Suprapubic skin (tissue), 4 donors: ENCODE measurements around the gene TNFAIP3. TPM values are rescaled to one million over a fixed set of nuclear protein-coding genes. Genes with fewer than 3 reads are reported as not detected.

Experiments used
- DNase-seq, 2 donors: peaks; one replicate each; pipeline ENCODE4 v3.0.0-alpha.2; 2019; ENCODE audit warnings: low spot score in 2 of 2
- H3K27ac ChIP-seq: fragments of 200-600 bp; sonication (generic); one replicate; pipeline ENCODE4 v1.5.1; 2019
- H3K27me3 ChIP-seq: fragments of 200-600 bp; sonication (generic); one replicate; pipeline ENCODE4 v1.5.1; 2019
- H3K36me3 ChIP-seq: fragments of 200-600 bp; sonication (generic); one replicate; pipeline ENCODE4 v1.5.1; 2019
- H3K4me1 ChIP-seq: fragments of 200-600 bp; sonication (generic); one replicate; pipeline ENCODE4 v1.5.1; 2019
- H3K4me3 ChIP-seq: fragments of 200-600 bp; sonication (generic); one replicate; pipeline ENCODE4 v1.5.1; 2019; ENCODE audit warnings: mild to moderate bottlenecking
- H3K9me3 ChIP-seq: fragments of 200-600 bp; sonication (generic); one replicate; pipeline ENCODE4 v1.5.1; 2019
- EP300 ChIP-seq: sonication (generic); formaldehyde crosslinking; IDR thresholded peaks from one replicate; pipeline ENCODE4 v1.6.1; 2017; ENCODE audit warnings: antibody characterized with exemption
- POLR2A ChIP-seq, 2 donors: fragments of 450-650 bp; IDR thresholded peaks; one replicate each; pipeline ENCODE4 v1.6.1; 2017; ENCODE audit warnings: antibody characterized with exemption in 2 of 2, mild to moderate bottlenecking in 2 of 2, moderate library complexity in 2 of 2
- POLR2AphosphoS5 ChIP-seq, 3 donors: sonication (generic); formaldehyde crosslinking; IDR thresholded peaks; one replicate each; pipeline ENCODE4 v1.6.1; 2017; ENCODE audit warnings: antibody characterized with exemption in 3 of 3
- WGBS: methylation state at CpG from one replicate; pipeline ENCODE4 v1.1.5; 2018; 5-methylcytosine and 5-hydroxymethylcytosine counted together
- total RNA-seq, 4 donors: library from RNA; depleted of rRNA; stranded (reverse); fragments of >200 nt; gene quantifications; one replicate each; pipeline ENCODE4 v1.1.0, GENCODE V29; 2016
- TF ChIP-seq, protein P1 (sequence below), 2 donors: fragments of 200-600 bp in 1 of 2; fragments of 450-650 bp in 1 of 2; sonication (generic) in 1 of 2; IDR thresholded peaks; one replicate each; pipeline ENCODE4 v1.5.1; 2016 to 2019; ENCODE audit warnings: antibody characterized with exemption in 2 of 2, mild to moderate bottlenecking in 1 of 2, moderate library complexity in 1 of 2

Gene TNFAIP3
- total RNA-seq, 4 donors from 2014 or later: 64.1 to 146 (median 111) TPM

DNA sequence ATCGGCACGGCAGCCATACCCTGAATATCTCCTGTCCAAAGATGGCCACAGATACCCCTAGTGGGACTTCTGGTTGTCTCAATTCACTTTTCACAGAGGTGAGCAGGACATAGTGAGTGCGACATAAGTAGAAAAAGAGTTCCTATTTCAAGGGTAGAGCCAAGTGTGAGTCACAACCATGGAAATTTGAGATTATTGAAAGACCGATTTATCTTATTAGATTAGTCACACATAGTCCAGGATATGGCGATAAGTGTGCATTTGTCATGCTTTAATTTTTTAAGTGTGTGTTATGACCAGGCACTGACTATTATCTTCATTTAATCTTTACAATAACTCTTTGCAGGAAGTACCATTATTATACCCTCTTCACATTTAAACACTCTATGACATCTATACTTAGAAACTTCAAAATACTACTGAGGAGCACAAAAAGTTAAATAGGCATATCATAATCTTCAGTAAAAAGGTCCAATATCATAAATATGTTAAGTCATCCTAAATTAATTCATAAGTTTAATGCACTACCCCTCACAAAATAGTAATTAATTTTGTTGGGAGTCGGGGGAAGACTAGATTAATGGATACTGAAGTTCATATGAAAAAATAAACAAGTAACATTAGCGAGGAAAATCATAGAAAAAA, 13.4 kb upstream of the TNFAIP3 start:
- WGBS: 81% methylated on average over 7 of the region's 7 CpGs
- H3K27me3 ChIP-seq: no peaks in the 10 kb centered on the region
- TF ChIP-seq POLR2A (IDR thresholded peaks at IDR 0.05) (no peak), EP300 (no peak), POLR2AphosphoS5 (IDR thresholded peaks at IDR 0.05) (no peak)
- TF ChIP-seq, protein P1, sequence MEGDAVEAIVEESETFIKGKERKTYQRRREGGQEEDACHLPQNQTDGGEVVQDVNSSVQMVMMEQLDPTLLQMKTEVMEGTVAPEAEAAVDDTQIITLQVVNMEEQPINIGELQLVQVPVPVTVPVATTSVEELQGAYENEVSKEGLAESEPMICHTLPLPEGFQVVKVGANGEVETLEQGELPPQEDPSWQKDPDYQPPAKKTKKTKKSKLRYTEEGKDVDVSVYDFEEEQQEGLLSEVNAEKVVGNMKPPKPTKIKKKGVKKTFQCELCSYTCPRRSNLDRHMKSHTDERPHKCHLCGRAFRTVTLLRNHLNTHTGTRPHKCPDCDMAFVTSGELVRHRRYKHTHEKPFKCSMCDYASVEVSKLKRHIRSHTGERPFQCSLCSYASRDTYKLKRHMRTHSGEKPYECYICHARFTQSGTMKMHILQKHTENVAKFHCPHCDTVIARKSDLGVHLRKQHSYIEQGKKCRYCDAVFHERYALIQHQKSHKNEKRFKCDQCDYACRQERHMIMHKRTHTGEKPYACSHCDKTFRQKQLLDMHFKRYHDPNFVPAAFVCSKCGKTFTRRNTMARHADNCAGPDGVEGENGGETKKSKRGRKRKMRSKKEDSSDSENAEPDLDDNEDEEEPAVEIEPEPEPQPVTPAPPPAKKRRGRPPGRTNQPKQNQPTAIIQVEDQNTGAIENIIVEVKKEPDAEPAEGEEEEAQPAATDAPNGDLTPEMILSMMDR (IDR thresholded peaks at IDR 0.05): no peak
- no peak overlapping the region for H3K27ac ChIP-seq
- no peak for DNase-seq
- H3K9me3 ChIP-seq: no peaks in the 10 kb centered on the region
- H3K36me3 ChIP-seq: no peaks in the 10 kb centered on the region
- H3K4me1 ChIP-seq: peaks cover 13% of the 10 kb centered on the region
- no peak overlapping the region for H3K4me3 ChIP-seq

DNA sequence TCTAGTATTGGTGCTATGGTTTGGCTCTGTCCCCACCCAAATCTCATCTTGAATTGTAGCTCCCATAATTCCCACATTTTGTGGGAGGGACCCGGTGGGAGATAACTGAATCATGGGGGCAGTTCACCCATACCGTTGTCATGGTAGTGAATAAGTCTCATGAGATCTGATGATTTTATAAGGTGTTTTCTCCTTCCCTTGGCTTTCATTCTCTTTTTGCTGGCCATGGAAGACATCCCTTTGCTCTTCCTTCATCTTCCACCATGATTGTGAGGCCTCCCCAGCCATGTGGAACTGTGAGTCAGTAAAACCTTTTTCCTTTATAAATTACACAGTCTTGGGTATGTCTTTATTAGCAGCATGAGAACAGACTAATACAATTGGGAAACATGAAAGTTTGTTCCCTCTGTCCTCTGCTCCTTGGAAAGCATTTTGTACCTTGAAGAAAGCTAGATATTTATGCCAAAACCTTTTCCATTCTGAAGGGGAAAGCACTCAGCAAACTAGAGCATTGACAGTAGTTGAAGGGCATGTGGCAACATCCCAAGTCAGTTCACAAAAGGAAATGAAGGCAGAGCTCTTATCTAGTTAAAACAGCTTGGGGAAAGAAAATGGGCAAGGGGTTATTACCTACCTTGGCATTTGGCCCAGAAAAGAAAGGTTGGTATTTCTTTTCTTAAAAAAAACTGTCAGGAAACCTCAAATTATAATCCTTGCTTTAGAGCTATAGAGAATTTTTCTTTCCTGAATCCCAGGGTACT, 10.7 kb upstream of the TNFAIP3 start:
- Histone ChIP-seq H3K4me1 (no peaks in the 10 kb centered on the region), H3K27ac (no peak overlapping the region), H3K9me3 (no peaks in the 10 kb centered on the region), H3K4me3 (no peak overlapping the region), H3K27me3 (no peaks in the 10 kb centered on the region), H3K36me3 (no peaks in the 10 kb centered on the region)
- no peak for DNase-seq
- no peak for TF ChIP-seq POLR2AphosphoS5 (IDR thresholded peaks at IDR 0.05)
- TF ChIP-seq, protein P1 (IDR thresholded peaks at IDR 0.05): no peak
- no peak for TF ChIP-seq POLR2A (IDR thresholded peaks at IDR 0.05)
- no peak for TF ChIP-seq EP300
- 89% methylated on average over 2 of the region's 2 CpGs for WGBS

DNA sequence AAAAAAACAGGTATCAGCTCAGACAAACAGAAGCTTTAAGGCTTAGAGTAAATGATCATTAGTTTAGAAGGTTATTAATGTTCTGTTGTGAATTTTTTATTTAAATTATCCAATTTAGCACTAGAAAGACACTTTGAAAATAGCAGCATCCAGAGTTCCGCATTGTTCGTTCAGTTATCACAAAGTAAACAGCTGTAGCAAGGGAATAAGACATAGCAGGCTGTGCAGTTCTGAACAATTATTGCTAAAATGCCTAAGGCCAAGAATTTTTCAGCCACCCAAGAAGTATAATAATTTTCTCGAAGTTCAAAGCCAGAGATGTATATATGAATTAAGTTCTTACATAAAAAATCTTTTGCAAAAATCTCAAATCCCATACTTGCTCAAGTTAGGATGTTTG, 8.0 kb upstream of the TNFAIP3 start:
- H3K27me3 ChIP-seq: no peaks in the 10 kb centered on the region
- H3K27ac ChIP-seq: no peak overlapping the region
- no peak for DNase-seq
- no peak for TF ChIP-seq POLR2AphosphoS5 (IDR thresholded peaks at IDR 0.05)
- no peak for TF ChIP-seq EP300
- TF ChIP-seq, protein P1 (IDR thresholded peaks at IDR 0.05): no peak
- no peak for TF ChIP-seq POLR2A (IDR thresholded peaks at IDR 0.05)
- H3K4me1 ChIP-seq: peaks cover 4% of the 10 kb centered on the region
- no peaks in the 10 kb centered on the region for H3K9me3 ChIP-seq
- WGBS: 76% methylated on average over 3 of the region's 3 CpGs
- H3K4me3 ChIP-seq: no peak overlapping the region
- no peaks in the 10 kb centered on the region for H3K36me3 ChIP-seq

DNA sequence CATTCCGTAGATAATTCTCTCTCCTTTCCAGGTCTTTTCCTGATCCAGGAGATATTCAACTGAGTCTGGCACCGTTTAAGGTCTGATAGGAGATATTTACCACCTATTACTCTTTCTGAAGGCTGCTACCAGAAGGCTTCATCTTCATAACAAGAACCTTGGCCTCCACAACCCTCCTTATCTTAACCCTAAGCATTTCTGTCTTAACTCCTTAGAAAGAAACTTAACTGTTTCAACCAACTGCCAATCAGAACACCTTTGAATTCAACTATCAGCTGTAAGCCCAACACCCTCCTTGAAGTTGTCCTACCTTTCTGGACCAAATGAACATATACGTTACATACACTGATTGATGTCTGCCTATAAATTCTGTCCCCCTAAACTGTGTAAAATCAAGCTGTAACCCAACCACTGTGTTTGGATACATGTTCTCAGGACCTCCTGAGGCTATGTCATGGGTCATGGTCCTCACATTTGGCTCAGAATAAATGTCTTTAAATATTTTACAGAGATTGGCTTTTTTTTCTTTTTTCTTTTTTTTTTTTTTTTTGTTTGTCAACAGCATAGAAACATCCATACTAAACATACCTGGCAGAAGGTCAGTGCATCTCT, 6.6 kb upstream of the TNFAIP3 start:
- no peak overlapping the region for H3K4me3 ChIP-seq
- DNase-seq: no peak
- no peaks in the 10 kb centered on the region for H3K9me3 ChIP-seq
- TF ChIP-seq, protein P1 (IDR thresholded peaks at IDR 0.05): no peak
- no peak for TF ChIP-seq POLR2AphosphoS5 (IDR thresholded peaks at IDR 0.05)
- no peak for TF ChIP-seq POLR2A (IDR thresholded peaks at IDR 0.05)
- no peak for TF ChIP-seq EP300
- no peak overlapping the region for H3K27ac ChIP-seq
- H3K4me1 ChIP-seq: peaks cover 4% of the 10 kb centered on the region
- 83% methylated on average over 3 of the region's 3 CpGs for WGBS
- H3K27me3 ChIP-seq: no peaks in the 10 kb centered on the region
- no peaks in the 10 kb centered on the region for H3K36me3 ChIP-seq
